Measurements from ENCODE around the gene RELB.

- TF ChIP-seq CTCF (IDR thresholded peaks at IDR 0.05; ENCODE audit: insufficient read depth, low read length, poor library complexity, severe bottlenecking) = no peak
- no peak for TF ChIP-seq EZH2phosphoT487 (conservative IDR thresholded peaks at IDR 0.05; ENCODE audit: low read length)
These were observed 25.8 kb upstream of the RELB start for GRCh38 chr19:44975444-44975843.
